Measurements from ENCODE around the gene ZNF184. TPM values are rescaled to one million over a fixed set of nuclear protein-coding genes. Genes with fewer than 3 reads are reported as not detected.

Gene ZNF184
- total and polyA plus RNA-seq, 7 donors, result 2.1 to 8.6 (median 4.3) TPM

GRCh38 chr6:27505209-27506027, 32.5 kb upstream of the ZNF184 start:
- Histone ChIP-seq H3K9me3 (no peaks in the 10 kb centered on the region), H3K27ac (no peak overlapping the region), H3K27me3 (peaks cover 0 to 59% (median 10%) of the 10 kb centered on the region in 3 donors), H3K4me3 (no peak overlapping the region), H3K4me1 (peaks cover 0 to 11% (median 6%) of the 10 kb centered on the region in 4 donors), H3K36me3 (no peaks in the 10 kb centered on the region)
- 41 to 61% methylated on average over 20 of the region's 20 CpGs for WGBS, 2 donors
- intact Hi-C loops (cut with DNase I), result no loop called here
- TF ChIP-seq POLR2A (IDR thresholded peaks at IDR 0.05), result no peak
- no peak for TF ChIP-seq CTCF (IDR thresholded peaks at IDR 0.05)
- no peak for TF ChIP-seq EP300 (IDR thresholded peaks at IDR 0.05)
- no peak for TF ChIP-seq POLR2AphosphoS5 (IDR thresholded peaks at IDR 0.05)
- DNase-seq, result peak; percentile 77

GRCh38 chr6:27503436-27504030, 30.6 kb upstream of the ZNF184 start:
- peak overlapping the region; percentile 18 to 44 (median 35) for H3K4me3 ChIP-seq
- peaks cover 0 to 11% (median 6%) of the 10 kb centered on the region in 4 donors for H3K4me1 ChIP-seq
- H3K27me3 ChIP-seq, result peaks cover 0 to 61% (median 28%) of the 10 kb centered on the region in 3 donors
- H3K36me3 ChIP-seq, result no peaks in the 10 kb centered on the region
- 6 to 9% methylated on average over 21 of the region's 21 CpGs for WGBS, 2 donors
- H3K27ac ChIP-seq, result peak overlapping the region in 1 of 4 donors; percentile 40
- TF ChIP-seq EP300 (IDR thresholded peaks at IDR 0.05), result no peak
- TF ChIP-seq POLR2AphosphoS5 (IDR thresholded peaks at IDR 0.05), result no peak
- no peak for TF ChIP-seq CTCF (IDR thresholded peaks at IDR 0.05)
- TF ChIP-seq POLR2A (IDR thresholded peaks at IDR 0.05), result no peak
- intact Hi-C loops (cut with DNase I), result loop anchor here (2.0 kb wide), 1 partner anchor 15 kb away; no protein-coding TSS in a partner anchor
- no peaks in the 10 kb centered on the region for H3K9me3 ChIP-seq
- peak; percentile 74 for DNase-seq

DNA sequence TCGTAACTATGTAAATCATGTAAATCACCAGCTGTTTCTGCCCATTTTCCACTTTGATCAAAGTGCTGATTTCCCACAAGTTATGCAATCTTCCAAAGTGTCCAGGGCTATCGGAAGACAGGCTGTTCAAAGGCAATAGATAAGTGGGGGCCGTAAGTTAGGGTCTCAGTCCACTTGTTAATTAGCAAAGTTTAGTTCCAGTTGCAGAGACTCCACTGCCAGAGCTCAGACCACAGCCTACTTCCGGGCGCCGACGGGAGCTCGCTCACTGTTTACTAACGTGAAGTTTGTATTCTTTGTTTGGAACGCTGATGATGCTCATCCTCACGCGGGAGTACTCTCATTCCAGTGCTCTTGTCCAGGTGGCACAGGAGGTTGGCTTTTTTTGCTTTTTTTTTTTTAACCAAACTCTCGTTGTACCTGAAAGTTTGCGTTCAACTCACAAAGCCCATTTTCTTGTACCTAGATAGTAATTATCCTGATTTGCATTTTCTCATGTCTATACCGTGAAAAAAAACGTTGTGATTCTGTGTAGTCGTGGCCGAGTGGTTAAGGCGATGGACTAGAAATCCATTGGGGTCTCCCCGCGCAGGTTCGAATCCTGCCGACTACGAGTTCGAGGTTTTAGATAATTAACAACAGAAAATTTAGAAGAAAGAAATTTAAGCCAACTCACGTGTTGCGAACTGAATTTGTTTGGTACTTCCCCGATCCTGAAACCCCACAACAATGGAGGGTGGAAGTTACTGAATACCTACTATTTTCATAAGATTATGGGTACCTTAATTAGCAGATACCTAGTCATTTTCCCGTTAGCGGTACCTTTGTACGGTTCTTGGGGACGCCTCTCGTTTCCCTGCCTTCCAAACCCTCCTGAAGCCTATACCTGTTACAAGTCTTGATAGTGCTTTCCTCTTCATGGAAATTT, 29.9 kb upstream of the ZNF184 start:
- H3K36me3 ChIP-seq, result no peaks in the 10 kb centered on the region
- H3K9me3 ChIP-seq, result no peaks in the 10 kb centered on the region
- 1% methylated on average over 33 of the region's 33 CpGs for WGBS, 2 donors
- no peak for DNase-seq
- H3K27me3 ChIP-seq, result peaks cover 5 to 61% (median 33%) of the 10 kb centered on the region in 3 donors
- intact Hi-C loops (cut with DNase I), result loop anchor here (2.0 kb wide), 1 partner anchor 16 kb away; no protein-coding TSS in a partner anchor
- TF ChIP-seq POLR2A (IDR thresholded peaks at IDR 0.05), result no peak
- no peak for TF ChIP-seq CTCF (IDR thresholded peaks at IDR 0.05)
- TF ChIP-seq EP300 (IDR thresholded peaks at IDR 0.05), result no peak
- no peak for TF ChIP-seq POLR2AphosphoS5 (IDR thresholded peaks at IDR 0.05)
- H3K27ac ChIP-seq, result peak overlapping the region in 1 of 4 donors; percentile 40
- H3K4me1 ChIP-seq, result peaks cover 0 to 11% (median 6%) of the 10 kb centered on the region in 4 donors
- H3K4me3 ChIP-seq, result peak overlapping the region; percentile 18 to 44 (median 35)

- DNase-seq, result no peak
- TF ChIP-seq POLR2A (IDR thresholded peaks at IDR 0.05) (no peak), EP300 (IDR thresholded peaks at IDR 0.05) (no peak), CTCF (IDR thresholded peaks at IDR 0.05) (no peak)
- no peaks in the 10 kb centered on the region for H3K36me3 ChIP-seq
- 72 to 79% methylated on average over 2 of the region's 2 CpGs for WGBS, 2 donors
- H3K9me3 ChIP-seq, result no peaks in the 10 kb centered on the region
- no peak overlapping the region for H3K27ac ChIP-seq
- H3K27me3 ChIP-seq, result peaks cover 5 to 69% (median 33%) of the 10 kb centered on the region in 3 donors
- intact Hi-C loops (cut with DNase I), result no loop called here
- no peak overlapping the region for H3K4me3 ChIP-seq
- H3K4me1 ChIP-seq, result peaks cover 0 to 11% (median 6%) of the 10 kb centered on the region in 4 donors
Measured at GRCh38 chr6:27501187-27501586, 28.3 kb upstream of the ZNF184 start.
